Kidney (tissue), 14 donors: ENCODE results near the gene LEFTY1. TPM values are rescaled to one million over a fixed set of nuclear protein-coding genes. Genes with fewer than 3 reads are reported as not detected.
"Not testable (repeated sequence)": the region's sequence is repeated elsewhere in the genome, so short reads cannot be mapped to it uniquely, and the experiment has no call there.

ENCODE experiments used
- DNase-seq, 5 donors: peaks; one replicate each; pipeline ENCODE4 v3.0.0-alpha.2; 2013 to 2020
- FAIRE-seq: peaks from 2 replicates; lab custom pipeline; 2012; peaks lifted over from hg19 to GRCh38; lab: Jason Lieb, UNC
- H3K27ac ChIP-seq, 2 donors: one replicate each; pipeline ENCODE4 v1.7.0; 2013; ENCODE audit warnings: low read depth in 2 of 2, low read length in 2 of 2, inconsistent platforms in 1 of 2
- H3K27me3 ChIP-seq: one replicate; pipeline ENCODE4 v1.7.1; 2013; ENCODE audit warnings: low read length, inconsistent platforms; ENCODE audit not compliant: control insufficient read depth, insufficient read depth
- H3K36me3 ChIP-seq, 3 donors: one replicate each; pipeline versions ENCODE4 v1.7.0 to v1.7.1; 2013; ENCODE audit warnings: low read length in 3 of 3, control low read depth in 1 of 3, inconsistent platforms in 1 of 3; ENCODE audit not compliant: insufficient read depth in 3 of 3, control insufficient read depth in 2 of 3
- H3K4me1 ChIP-seq, 3 donors: one replicate each; pipeline versions ENCODE4 v1.7.0 to v1.7.1; 2013; ENCODE audit warnings: low read length in 3 of 3, inconsistent platforms in 1 of 3, low read depth in 1 of 3; ENCODE audit not compliant: control insufficient read depth in 2 of 3, insufficient read depth in 2 of 3
- H3K4me3 ChIP-seq, 3 donors: one replicate each; pipeline versions ENCODE4 v1.7.0 to v1.8.1; 2013; ENCODE audit warnings: low read length in 3 of 3, control low read depth in 1 of 3, inconsistent platforms in 1 of 3
- H3K9ac ChIP-seq, 3 donors: one replicate each; pipeline versions ENCODE4 v1.7.0 to v1.7.1; 2013; ENCODE audit warnings: low read length in 3 of 3, control low read depth in 1 of 3, inconsistent platforms in 1 of 3
- H3K9me3 ChIP-seq, 3 donors: one replicate each; pipeline versions ENCODE4 v1.7.0 to v1.7.1; 2013; ENCODE audit warnings: low read length in 3 of 3, control low read depth in 1 of 3, inconsistent platforms in 1 of 3; ENCODE audit not compliant: control insufficient read depth in 2 of 3, insufficient read depth in 1 of 3
- CTCF ChIP-seq: IDR thresholded peaks from 3 replicates; pipeline ENCODE4 v1.5.1; 2012; ENCODE audit warnings: mild to moderate bottlenecking, moderate library complexity, borderline replicate concordance; ENCODE audit not compliant: insufficient read depth; ENCODE audit errors: extremely low read depth
- intact Hi-C: fragments of 100-400 bp; cut with DNase I; formaldehyde crosslinking; loops from one replicate; pipeline ENCODE4 v1.11.1; 2022
- polyA plus RNA-seq: library from polyadenylated mRNA; stranded (reverse); fragments of 350-450 nt; fragmentation: Illumina TruSeq; extraction: RNeasy Lipid Tissue Mini Kit (QIAGEN cat#74804); gene quantifications from one replicate; pipeline ENCODE4 v1.2.3, GENCODE V29; 2014; ENCODE audit warnings: low read depth, low replicate concordance; ENCODE audit not compliant: insufficient read depth
- total RNA-seq: library from RNA; stranded (reverse); fragmentation: NEBNext Ultra II Directional; extraction: Animal tissue kit (Norgen Biotek cat#: 25700); gene quantifications from one replicate; pipeline ENCODE4 v1.2.1, GENCODE V29; 2021
- donor health status: control.
- donor health status: control.
- donor health status: control.
- donor health status: control.
- donor health status: control.
- donor health status: DM: yes; HTN: yes; CAD: no.
- donor health status: Normal renal cell carcinoma (clear cell type).

The LEFTY1 gene
- total and polyA plus RNA-seq, 2 donors from 2014 or later, result 0.41 to 8.6 TPM

- Histone ChIP-seq H3K9me3 (no peaks in the 10 kb centered on the region), H3K27me3 (no peaks in the 10 kb centered on the region), H3K27ac (no peak overlapping the region), H3K36me3 (no peaks in the 10 kb centered on the region), H3K4me3 (no peak overlapping the region), H3K4me1 (peaks cover 0 to 2% (median 0%) of the 10 kb centered on the region in 3 donors), H3K9ac (no peak overlapping the region)
- intact Hi-C loops, result no loop called here
- no peak for TF ChIP-seq CTCF
- DNase-seq, result peak in 1 of 5 donors; percentile 4
- no peak for FAIRE-seq
These were observed 47.6 kb upstream of the LEFTY1 start for GRCh38 chr1:225936523-225936922.

GRCh38 chr1:225936086-225936485 lies 47.1 kb upstream of the LEFTY1 start:
- H3K4me1 ChIP-seq, FAIRE-seq, H3K36me3 ChIP-seq, intact Hi-C loops, H3K27me3 ChIP-seq, H3K9ac ChIP-seq, H3K9me3 ChIP-seq, H3K27ac ChIP-seq, H3K4me3 ChIP-seq: not testable (repeated sequence)
- peak in 1 of 5 donors; percentile 6 for DNase-seq

GRCh38 chr1:225934711-225935110 lies 45.8 kb upstream of the LEFTY1 start:
- no peak for FAIRE-seq
- no peaks in the 10 kb centered on the region for H3K9me3 ChIP-seq
- H3K27me3 ChIP-seq, result no peaks in the 10 kb centered on the region
- no peaks in the 10 kb centered on the region for H3K36me3 ChIP-seq
- TF ChIP-seq CTCF, result no peak
- DNase-seq, result no peak
- intact Hi-C loops, result no loop called here
- H3K4me1 ChIP-seq, result no peaks in the 10 kb centered on the region
- no peak overlapping the region for H3K9ac ChIP-seq
- no peak overlapping the region for H3K27ac ChIP-seq
- no peak overlapping the region for H3K4me3 ChIP-seq

GRCh38 chr1:225933072-225933471 lies 44.1 kb upstream of the LEFTY1 start:
- intact Hi-C loops, result no loop called here
- Histone ChIP-seq H3K27me3 (no peaks in the 10 kb centered on the region), H3K9me3 (no peaks in the 10 kb centered on the region), H3K4me1 (no peaks in the 10 kb centered on the region), H3K9ac (no peak overlapping the region), H3K36me3 (no peaks in the 10 kb centered on the region), H3K27ac (no peak overlapping the region), H3K4me3 (no peak overlapping the region)
- FAIRE-seq, result no peak
- TF ChIP-seq CTCF, result no peak
- DNase-seq, result no peak
